Progenitor cell of endocrine pancreas (in vitro differentiated cells): ENCODE data around the gene RASGEF1C. TPM values are rescaled to one million over a fixed set of nuclear protein-coding genes. Genes with fewer than 3 reads are reported as not detected.

Experiments used
- DNase-seq: peaks from one replicate; pipeline ENCODE4 v3.0.0; 2021; ENCODE audit warnings: low spot score; ENCODE audit not compliant: unreplicated experiment
- H3K27ac Mint-ChIP-seq: 2 replicates; pipeline ENCODE4 v1.8.0; 2021; ENCODE audit warnings: mild to moderate bottlenecking, moderate library complexity, mixed read lengths
- H3K27me3 Mint-ChIP-seq: 2 replicates; pipeline ENCODE4 v1.8.0; 2021; ENCODE audit warnings: mixed read lengths
- H3K36me3 Mint-ChIP-seq: 2 replicates; pipeline ENCODE4 v1.8.0; 2022; ENCODE audit warnings: mixed read lengths; ENCODE audit not compliant: insufficient read depth
- H3K4me1 Mint-ChIP-seq: 2 replicates; pipeline ENCODE4 v1.8.0; 2021; ENCODE audit warnings: low read depth, mixed read lengths
- H3K4me3 Mint-ChIP-seq: 2 replicates; pipeline ENCODE4 v1.8.0; 2021; ENCODE audit warnings: low read depth, mild to moderate bottlenecking, moderate library complexity, mixed read lengths
- H3K9me3 Mint-ChIP-seq: 2 replicates; pipeline ENCODE4 v1.8.0; 2021; ENCODE audit warnings: low read depth, mixed read lengths
- total RNA-seq: library from RNA; stranded (reverse); gene quantifications from 2 replicates; pipeline ENCODE4 v1.2.1, GENCODE V29; 2021
- TF ChIP-seq, protein P1 (sequence below): fragments of 200-600 bp; sonication (generic); IDR thresholded peaks from one replicate; pipeline ENCODE4 v1.5.0; 2021; ENCODE audit warnings: antibody characterized with exemption, mild to moderate bottlenecking; ENCODE audit not compliant: unreplicated experiment

RASGEF1C gene
- total RNA-seq, 1 donor from 2014 or later, result 1.3 TPM

DNA sequence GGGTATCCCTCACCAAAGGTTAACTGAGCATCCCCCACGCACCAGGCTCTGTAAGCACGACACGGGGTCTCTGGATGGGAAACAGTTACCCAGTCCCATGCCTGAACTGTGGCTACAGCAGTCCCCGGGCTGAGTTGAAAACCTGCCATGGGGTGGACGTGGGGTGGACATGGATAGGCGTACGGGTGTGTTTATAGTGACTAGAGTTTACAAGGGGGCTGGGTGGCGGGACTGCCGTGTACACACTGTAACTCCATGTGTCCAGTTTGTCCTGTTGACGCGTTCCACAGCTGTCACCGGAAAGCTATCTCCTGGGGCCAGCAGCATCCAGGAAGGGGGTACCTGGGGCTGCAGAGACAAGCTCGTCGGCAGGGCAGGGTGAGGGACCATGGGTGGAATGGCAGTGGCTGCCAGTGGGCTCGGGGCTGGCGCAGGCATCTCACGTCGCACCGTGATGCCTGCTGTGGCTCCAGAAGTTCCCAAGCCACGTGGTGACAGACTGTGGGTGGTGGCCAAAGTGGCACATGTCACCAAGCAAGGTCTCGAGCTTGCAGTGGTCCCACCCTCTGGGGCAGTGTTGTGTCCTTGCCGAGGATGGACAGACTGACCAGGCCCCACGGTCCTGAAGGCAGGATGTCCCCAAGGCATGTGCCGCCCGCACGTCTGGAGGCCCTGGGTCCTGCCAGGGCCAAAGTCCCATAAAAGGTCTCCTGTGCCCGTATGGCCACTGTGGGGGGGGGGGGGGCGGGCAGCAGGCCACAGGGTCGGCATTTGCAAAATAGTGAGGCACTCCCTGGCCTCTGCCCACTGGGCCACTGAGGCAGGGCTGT is 108.2 kb downstream of the RASGEF1C start:
- TF ChIP-seq, protein P1, sequence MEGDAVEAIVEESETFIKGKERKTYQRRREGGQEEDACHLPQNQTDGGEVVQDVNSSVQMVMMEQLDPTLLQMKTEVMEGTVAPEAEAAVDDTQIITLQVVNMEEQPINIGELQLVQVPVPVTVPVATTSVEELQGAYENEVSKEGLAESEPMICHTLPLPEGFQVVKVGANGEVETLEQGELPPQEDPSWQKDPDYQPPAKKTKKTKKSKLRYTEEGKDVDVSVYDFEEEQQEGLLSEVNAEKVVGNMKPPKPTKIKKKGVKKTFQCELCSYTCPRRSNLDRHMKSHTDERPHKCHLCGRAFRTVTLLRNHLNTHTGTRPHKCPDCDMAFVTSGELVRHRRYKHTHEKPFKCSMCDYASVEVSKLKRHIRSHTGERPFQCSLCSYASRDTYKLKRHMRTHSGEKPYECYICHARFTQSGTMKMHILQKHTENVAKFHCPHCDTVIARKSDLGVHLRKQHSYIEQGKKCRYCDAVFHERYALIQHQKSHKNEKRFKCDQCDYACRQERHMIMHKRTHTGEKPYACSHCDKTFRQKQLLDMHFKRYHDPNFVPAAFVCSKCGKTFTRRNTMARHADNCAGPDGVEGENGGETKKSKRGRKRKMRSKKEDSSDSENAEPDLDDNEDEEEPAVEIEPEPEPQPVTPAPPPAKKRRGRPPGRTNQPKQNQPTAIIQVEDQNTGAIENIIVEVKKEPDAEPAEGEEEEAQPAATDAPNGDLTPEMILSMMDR, result no peak

DNA sequence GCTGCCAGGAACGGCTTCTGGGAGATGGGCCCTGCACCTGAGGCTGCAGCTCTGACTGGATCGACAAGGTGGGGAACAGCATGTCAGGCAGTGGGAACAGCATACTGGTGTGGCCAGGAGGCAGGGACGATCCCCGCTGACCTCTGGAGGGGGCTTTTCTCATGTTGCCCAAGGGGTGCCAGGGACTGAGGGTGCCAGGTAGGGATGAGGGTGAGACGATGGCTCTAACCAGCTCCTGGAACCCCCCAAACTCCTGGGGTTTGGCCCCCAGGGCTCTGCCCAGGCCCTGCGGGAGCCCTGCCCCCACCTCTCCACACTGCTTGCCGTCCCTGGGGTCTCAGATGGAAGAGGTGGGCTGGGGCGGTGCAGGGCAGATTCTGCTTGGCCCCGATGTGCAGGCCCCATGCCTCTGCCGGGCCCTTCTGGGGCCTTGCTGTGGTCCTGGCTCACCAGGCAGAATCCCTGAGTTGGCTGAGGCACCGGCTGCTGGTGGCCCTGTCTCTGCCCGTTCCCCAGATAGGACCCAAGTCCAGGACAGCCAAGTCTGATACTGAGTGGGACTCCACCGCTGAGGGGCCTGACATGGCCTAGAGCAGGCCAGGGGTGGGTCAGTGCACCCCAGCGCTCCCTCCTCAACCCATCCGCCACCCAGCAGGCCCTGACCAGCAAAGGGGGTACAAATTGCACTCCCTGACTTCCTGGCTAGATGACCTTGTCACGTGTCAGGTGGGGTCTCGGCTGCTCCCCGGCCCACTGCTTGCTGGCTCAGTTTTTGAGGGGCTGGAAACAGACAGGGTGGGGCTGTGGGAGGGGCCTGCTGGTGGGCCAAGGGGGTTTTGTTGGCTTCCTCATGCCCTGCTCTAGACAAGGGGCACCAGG is 109.0 kb downstream of the RASGEF1C start:
- DNase-seq, result no peak
- Mint-ChIP-seq H3K27ac (no peak overlapping the region), H3K4me3 (no peak overlapping the region), H3K36me3 (no peaks in the 10 kb centered on the region), H3K4me1 (no peaks in the 10 kb centered on the region), H3K9me3 (no peaks in the 10 kb centered on the region), H3K27me3 (peaks cover 7% of the 10 kb centered on the region)
- TF ChIP-seq, protein P1, result no peak

More for the DNA sequence above, 108.2 kb downstream of the RASGEF1C start:
- no peaks in the 10 kb centered on the region for H3K4me1 Mint-ChIP-seq
- no peak overlapping the region for H3K4me3 Mint-ChIP-seq
- no peaks in the 10 kb centered on the region for H3K9me3 Mint-ChIP-seq
- H3K36me3 Mint-ChIP-seq, result no peaks in the 10 kb centered on the region
- H3K27ac Mint-ChIP-seq, result no peak overlapping the region
- no peaks in the 10 kb centered on the region for H3K27me3 Mint-ChIP-seq
- no peak for DNase-seq

DNA sequence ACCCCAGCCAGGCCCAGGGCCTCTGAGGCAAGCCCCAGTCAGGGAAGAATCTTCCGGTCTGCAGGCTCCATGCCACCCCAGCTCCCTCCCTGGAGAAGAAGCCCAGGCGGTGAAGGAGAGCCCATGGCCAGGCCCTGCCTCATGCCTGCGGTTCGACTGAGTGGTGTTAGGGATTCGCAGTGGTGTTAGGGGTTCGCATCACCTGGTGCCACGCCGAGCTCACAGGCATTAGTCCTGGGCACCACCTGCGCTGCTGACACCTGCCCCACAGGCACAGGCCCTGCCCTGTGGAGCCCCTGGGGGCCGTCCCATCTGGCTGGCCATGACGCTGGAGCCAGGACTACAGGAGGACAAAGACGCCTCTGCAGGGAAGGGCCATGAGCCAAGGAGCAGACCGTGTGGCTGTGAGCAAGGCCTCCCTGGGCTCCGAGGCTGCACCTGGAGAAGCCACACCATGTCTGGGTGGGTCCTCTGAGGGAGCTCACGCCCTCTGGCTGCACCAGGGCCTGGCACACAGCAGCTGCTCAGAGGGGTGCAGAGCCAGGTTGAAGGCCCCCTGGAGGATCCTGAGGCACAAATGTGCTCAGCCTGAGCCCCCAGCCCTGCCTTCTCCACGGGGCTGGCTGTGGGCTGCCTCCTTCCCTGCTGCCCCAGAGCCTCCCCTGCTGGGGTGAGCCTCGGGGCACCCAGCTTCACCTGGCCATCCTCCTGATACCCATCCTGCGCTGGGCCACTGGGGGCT is 109.8 kb downstream of the RASGEF1C start:
- Mint-ChIP-seq H3K27ac (no peak overlapping the region), H3K27me3 (peaks cover 7% of the 10 kb centered on the region), H3K36me3 (no peaks in the 10 kb centered on the region), H3K4me1 (no peaks in the 10 kb centered on the region), H3K9me3 (no peaks in the 10 kb centered on the region), H3K4me3 (no peak overlapping the region)
- TF ChIP-seq, protein P1, result no peak
- DNase-seq, result no peak

DNA sequence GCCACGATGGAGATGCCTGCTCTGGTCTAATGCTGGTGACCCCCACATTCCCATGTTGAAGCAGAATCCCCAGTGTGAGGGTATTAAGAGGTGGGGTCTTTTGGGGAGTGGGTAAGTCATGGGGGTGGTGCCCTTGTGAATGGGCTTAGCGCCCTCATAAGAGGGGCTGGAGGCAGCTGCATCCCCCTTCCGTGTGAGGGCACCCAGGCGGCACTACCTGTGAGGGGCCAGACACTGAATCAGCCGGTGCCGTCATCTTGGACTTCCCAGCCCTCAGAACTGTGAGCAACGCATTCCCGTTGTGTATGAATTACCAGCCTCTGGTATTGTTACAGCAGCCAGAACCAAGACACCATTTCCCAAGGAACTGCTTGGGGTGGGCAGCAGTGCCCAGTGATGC is 110.5 kb downstream of the RASGEF1C start:
- H3K27ac Mint-ChIP-seq, result no peak overlapping the region
- no peaks in the 10 kb centered on the region for H3K9me3 Mint-ChIP-seq
- H3K4me3 Mint-ChIP-seq, result no peak overlapping the region
- TF ChIP-seq, protein P1, result no peak
- peaks cover 11% of the 10 kb centered on the region for H3K27me3 Mint-ChIP-seq
- no peaks in the 10 kb centered on the region for H3K36me3 Mint-ChIP-seq
- DNase-seq, result no peak
- no peaks in the 10 kb centered on the region for H3K4me1 Mint-ChIP-seq

DNA sequence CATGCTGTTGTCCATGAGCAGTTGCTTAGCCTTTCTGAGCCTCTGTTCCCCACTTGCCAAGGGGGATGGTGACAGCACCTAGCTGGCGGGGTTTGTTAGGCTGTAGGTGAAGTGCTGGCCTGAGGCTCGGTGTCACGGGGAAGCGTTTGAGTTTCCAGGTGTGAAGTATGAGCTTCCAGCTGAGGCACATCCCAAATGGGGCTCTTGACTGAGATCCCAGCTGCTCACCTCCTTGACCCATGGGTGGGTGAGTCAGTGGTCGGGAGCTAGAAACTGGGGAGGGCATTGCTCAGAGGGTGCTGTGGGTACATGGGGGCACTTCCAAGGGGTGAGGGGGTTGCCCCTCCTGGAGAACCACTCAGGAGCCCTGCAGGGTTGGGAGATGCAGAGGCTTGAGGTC is 111.1 kb downstream of the RASGEF1C start:
- Mint-ChIP-seq H3K36me3 (no peaks in the 10 kb centered on the region), H3K4me3 (no peak overlapping the region), H3K9me3 (no peaks in the 10 kb centered on the region), H3K4me1 (no peaks in the 10 kb centered on the region), H3K27me3 (peaks cover 11% of the 10 kb centered on the region), H3K27ac (no peak overlapping the region)
- no peak for DNase-seq
- TF ChIP-seq, protein P1, result no peak
